Superior temporal gyrus (tissue), 1 donor: ENCODE measurements around the gene GPR37L1.
A peak's percentile ranks its signal among the peaks of the same experiment; 100 is the strongest.
"Not testable (repeated sequence)": the region's sequence is repeated elsewhere in the genome, so short reads cannot be mapped to it uniquely, and the experiment has no call there.

Experiments
- DNase-seq: peaks from one replicate; pipeline ENCODE4 v3.0.0-alpha.2; 2016; ENCODE audit errors: extremely low spot score

GPR37L1 gene

DNA sequence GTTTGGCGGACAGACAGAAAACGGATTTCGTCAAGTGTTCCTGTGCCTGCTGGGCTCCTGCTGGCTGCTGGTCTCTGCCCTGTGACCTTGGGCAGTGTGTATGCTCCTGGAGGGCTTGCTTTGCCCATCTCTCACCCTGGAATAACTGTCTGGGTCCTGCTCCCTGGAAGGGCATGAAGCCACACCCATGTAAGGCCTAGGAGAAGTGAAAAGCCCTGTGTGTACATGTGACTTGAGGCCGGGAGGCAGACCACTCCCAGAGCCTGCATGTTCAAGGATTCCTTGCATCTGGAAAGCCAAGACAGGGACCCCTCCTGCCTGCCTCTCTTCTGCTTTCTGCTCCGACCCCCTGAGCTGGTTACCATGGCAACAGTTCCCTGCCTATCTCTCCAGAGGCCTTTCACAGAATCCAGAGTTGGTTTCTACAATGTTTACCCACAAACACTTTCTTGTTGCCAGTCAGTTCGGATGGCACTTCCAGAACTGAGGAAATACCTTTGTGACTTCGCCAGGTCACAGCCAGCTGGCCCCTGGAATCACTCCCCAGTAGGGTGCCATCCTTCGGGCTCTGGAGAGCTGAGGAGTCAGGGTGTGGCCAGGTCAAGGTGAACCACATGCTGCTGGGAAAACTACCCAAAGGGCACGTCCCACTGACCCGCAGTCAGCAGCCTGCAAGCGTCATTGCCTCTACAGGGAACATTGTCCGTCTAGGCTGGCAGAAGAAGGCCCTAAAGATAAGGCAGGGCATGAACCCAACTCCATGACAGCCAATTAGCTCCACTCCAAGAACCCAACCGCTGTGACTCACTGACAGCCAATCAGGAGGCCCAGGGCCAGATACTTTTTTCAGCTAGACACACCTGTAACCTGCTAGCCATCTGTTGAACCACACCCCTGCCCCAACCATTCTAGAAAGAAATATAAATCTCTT lies 14.7 kb upstream of the GPR37L1 start:
- no peak for DNase-seq

DNA sequence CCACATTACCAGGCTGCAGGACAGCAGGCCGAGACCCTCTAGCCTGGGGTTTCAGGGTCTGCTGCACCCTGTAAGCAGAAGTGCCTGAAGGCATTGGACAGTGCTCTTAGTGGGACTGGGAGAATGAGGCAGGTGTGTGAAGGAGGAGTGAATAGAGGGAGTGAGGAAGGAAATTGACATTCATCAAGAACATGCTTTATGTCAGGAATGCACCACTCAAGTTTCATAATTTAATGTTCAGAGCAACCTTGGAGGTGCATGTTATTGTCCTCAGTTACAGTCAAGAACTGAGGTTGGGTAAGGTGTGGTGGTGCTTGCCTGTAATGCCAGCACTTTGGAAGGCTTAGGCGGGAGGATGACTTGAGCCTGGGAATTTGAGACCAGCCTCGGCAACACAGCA lies 11.7 kb upstream of the GPR37L1 start:
- no peak for DNase-seq

DNA sequence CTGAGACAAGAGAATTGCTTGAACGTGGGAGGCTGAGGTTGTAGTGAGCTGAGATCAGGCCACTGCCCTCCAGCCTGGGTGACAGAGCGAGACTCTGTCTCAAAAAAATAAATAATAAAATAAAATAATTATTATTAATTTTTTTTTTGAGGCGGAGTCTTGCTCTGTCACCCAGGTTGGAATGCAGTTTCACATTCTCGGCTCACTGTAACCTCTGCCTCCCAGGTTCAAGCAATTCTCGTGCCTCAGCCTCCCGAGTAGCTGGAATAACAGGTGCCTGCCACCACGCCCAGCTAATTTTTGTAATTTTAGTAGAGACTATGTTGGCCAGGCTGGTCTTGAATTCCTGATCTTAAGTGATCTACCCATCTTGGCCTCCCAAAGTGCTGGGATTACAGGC lies 11.1 kb upstream of the GPR37L1 start:
- not testable (repeated sequence) for DNase-seq

DNA sequence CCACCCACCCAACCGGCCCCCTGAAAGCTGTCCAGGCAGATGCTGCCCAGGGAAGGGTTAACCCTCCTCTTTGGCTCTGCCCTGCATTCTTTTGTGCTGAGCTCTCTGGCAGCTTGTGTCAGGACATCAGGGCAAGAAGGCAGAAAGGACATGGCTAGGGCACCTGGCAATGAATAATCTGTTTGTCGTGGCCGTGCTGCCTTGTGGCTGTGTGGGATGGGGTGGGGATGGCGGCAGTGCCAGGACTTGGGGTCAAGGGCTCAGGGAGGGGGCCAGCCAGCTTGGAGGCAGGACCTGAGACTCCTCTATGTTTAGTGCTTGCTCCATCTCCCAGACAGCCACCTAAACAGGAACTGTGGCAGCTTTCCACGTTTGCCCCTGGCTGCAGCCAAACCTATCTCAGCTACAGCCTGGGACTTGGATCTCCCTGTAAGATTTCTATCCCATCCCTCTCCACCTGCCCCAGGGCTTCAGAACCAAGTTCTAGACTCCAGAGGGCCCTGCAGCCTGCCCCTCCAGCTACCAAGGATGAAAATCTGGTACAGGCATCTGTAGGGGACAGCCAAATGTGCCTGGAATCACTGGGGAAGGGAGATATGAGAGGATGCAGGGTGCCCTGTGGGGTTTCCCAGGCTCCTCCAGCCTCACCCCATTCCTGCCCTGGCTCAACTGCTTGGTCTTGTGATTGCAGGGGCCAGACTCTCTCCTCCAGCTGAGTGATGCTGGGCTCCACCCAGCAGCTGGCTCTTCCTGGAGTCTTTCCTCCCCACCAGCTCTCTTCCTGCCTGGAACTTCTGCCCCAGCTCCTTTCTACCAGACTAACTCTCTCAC lies 9.6 kb upstream of the GPR37L1 start:
- no peak for DNase-seq

DNA sequence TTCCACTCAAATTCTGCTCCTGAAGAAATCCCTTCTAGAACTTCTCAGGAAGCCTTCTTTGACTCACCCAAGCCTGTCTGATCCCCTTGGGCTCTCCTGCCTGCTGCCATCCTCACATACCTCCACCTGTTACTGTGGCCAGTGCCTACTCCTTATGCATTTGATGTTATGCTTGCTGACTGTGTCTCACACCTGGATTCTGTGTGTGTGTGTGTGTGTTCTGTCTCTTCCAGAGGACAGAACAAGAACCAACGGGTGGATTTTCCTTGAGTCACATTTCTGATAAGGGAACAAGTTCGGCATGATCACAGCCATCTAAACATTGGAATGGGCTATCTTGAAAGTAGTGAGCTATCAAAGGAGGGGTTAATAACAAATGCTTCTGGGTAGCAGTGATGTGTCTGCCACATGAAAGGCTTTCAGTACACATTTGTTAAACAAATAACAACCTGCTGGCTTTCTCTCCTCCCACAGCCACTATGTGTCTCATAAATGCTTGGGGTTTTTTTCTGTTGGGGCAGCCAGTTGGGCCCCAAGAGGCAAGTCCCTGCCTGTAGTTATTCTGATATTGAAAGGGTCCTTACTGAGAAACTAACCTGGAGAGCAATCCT lies 8.9 kb upstream of the GPR37L1 start:
- no peak for DNase-seq

DNA sequence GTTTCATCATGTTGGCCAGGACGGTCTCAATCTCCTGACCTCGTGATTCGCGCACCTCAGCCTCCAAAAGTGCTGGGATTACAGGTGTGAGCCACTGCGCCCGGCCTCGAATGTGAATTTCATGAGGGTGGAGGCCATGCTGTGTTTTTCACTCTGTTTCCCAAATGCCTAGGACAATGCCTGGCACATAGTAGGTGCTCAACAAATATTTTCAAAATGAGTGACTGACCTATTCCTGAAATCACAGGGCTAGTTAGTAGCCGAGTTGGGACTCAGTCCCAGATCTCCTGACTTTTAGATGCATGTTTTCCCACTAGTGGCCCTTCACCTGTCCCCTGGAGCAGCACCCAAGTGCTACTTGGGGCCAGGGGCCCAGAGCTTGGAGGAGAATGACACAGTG lies 6.4 kb upstream of the GPR37L1 start:
- DNase-seq: no peak

DNA sequence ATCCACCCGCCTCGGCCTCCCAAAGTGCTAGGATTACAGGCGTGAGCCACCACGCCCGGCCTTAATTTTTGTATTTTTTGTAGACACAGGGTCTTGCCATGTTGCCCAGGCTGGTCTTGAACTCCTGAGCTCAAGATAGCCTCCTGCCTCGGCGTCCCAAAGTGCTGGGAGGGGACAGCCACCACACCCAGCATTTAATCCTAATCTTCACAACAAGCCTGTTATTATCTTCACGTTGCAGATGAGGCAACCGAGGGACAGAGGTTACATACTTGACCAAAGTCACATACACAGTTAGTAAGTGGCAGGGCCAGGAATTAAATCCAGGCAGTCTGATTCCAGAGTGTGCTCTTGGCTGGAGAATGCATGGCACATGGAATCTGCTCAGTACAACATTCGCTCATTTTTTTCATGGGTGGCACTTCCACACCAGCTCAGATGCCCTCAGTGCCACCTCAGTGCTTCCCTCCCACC lies 4.8 kb upstream of the GPR37L1 start:
- DNase-seq: no peak

DNA sequence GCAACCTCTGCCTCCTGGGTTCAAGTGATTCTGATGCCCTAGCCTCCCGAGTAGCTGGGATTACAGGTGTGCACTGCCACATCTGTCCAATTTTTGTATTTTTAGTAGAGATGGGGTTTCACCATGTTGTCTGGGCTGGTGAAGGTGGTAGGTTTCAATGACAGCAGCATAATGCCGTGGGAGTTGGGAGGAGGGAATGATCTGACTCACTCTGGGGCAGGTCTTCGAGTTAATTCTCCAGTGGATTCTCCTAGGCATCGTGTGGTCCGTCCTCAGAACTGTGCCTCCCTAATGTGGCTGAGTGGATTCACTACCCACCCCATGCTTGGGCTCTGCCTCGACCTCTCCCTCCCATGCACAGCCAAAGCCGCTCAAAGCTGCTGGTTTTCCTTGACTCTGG lies 1.7 kb upstream of the GPR37L1 start:
- DNase-seq: no peak

DNA sequence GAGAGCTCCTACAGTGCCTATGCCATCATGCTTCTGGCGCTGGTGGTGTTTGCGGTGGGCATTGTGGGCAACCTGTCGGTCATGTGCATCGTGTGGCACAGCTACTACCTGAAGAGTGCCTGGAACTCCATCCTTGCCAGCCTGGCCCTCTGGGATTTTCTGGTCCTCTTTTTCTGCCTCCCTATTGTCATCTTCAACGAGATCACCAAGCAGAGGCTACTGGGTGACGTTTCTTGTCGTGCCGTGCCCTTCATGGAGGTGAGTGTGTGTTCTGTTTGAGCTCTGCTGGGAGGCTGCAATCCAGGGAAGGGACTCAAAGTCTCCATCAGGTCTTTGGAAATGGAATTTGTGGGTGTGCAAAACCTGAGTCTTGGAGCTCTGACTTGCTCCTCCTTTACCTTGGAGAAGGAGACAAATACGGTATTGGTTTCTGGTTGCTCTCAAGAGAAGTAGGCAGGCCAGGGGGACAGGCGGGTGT lies 658 bp downstream of the GPR37L1 start:
- peak; percentile 57 for DNase-seq

DNA sequence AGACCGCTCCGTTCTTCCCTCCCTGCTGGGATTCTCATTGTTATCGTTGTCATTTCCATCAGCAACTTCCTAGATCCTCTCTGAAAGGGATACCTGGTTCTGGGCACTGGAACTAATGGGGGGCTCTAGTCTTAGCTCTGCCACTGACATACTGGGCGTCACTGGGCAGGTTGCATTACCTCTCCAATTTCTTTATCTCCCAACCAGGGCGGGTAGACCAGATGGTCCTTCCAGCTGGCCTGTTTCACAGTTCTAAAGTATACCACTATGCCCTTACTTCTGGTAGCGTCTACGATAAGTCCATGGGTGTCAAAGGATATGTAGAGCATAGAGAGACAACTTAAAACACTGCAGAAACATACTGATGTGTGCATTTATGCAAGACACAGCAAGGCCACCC lies 1.4 kb downstream of the GPR37L1 start:
- peak; percentile 61 for DNase-seq

DNA sequence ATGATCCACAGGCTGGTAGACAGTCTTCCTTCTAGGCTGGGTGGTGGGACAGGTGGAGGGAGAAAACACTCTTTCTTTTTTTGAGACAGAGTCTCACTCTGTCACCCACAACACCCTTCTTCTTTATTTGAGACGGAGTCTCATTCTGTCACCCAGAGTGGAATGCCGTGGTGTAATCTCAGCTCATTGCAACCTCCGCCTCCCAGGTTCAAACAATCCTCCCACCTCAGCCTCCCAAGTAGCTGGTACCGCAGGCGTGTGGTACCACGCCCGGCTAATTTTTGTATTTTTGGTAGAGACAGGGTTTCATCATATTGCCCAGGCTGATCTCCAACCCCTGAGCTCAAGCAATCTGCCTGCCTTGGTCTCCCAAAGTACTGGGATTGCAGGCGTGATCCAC lies 2.9 kb downstream of the GPR37L1 start:
- DNase-seq: no peak

DNA sequence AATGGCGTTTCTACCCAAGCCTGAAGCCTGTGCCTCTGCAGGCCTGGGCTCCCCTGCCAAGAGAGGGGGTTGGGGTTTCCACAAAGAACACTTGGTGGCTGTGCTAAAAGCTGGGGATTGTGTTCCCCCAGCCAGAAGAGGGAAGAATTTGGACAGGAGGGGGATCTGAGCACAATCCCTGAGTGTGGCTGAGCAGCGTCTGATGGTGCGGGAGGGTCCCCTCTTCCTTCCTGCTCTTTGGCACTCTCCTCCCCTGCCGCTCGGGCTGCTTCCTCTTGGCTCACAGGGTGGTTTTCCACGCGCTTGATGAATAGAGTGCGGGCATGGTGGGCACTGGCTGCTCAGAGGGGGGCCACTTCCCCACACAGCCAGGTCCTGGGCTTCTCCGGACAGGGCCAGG lies 3.7 kb downstream of the GPR37L1 start:
- DNase-seq: peak; percentile 80

DNA sequence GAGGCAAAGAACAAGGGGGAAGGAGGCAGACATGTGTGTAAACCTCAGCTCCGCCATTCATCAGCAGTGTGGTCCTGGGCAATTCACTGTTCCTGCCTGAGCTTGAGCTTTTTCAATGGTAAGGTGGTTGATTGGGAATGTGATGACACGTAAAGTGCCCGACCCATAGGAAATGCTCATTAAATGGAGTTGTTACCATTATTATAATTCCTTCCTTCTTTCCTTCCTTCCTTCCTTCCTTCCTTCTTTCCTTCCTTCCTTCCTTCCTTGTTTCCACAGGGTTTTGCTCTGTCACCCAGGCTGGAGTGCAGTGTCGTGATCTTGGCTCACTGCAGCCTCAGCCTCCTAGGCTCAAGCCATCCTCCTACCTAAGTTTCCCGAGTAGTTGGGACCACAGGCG lies 4.3 kb downstream of the GPR37L1 start:
- no peak for DNase-seq

DNA sequence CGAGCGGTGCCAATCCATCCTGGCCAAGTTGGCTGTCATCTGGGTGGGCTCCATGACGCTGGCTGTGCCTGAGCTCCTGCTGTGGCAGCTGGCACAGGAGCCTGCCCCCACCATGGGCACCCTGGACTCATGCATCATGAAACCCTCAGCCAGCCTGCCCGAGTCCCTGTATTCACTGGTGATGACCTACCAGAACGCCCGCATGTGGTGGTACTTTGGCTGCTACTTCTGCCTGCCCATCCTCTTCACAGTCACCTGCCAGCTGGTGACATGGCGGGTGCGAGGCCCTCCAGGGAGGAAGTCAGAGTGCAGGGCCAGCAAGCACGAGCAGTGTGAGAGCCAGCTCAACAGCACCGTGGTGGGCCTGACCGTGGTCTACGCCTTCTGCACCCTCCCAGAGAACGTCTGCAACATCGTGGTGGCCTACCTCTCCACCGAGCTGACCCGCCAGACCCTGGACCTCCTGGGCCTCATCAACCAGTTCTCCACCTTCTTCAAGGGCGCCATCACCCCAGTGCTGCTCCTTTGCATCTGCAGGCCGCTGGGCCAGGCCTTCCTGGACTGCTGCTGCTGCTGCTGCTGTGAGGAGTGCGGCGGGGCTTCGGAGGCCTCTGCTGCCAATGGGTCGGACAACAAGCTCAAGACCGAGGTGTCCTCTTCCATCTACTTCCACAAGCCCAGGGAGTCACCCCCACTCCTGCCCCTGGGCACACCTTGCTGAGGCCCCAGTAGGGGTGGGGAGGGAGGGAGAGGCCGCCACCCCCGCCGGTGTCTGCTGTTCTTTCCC lies 5.3 kb downstream of the GPR37L1 start:
- DNase-seq: no peak

DNA sequence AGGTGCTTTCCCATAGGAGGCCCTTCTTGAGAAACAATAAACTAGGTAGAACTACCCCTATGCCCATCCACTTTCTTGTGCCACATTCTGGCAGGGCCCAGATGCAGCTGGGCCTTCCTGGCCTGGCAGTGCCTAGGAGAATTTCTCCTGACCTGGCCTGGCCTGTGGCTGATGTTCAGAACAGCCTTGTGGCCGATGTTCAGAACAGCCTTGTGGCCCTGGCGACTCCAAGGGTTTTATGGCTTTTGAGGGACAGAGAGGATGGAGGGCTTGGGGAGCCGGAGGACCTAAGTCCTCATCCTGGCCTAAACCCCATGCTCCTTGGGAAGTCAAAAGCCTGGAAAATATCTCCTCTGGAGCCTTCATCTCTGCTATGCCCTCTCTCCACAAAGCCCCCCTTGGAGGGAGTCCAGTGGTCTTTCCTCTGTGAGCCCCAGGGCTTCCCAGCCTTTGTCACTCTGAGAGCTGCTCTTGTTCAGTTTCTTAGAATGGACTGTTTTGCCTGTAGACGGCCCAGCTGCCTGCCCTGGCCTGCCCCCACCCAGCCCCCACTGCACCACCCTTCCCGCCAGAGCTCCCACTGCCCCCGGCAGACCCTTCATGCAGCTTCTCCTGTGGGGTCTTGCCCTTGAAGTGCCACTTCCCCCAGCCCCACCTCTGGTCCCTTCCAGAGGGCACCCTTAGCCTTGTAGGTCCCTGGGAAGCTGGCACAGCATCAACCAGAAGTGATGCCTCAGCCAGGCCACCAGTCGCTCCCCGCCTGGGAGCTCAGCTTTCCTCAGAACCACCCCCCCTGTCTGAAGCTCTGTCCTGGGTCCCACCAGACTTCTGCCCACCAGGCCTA lies 7.0 kb downstream of the GPR37L1 start:
- DNase-seq: peak; percentile 77

DNA sequence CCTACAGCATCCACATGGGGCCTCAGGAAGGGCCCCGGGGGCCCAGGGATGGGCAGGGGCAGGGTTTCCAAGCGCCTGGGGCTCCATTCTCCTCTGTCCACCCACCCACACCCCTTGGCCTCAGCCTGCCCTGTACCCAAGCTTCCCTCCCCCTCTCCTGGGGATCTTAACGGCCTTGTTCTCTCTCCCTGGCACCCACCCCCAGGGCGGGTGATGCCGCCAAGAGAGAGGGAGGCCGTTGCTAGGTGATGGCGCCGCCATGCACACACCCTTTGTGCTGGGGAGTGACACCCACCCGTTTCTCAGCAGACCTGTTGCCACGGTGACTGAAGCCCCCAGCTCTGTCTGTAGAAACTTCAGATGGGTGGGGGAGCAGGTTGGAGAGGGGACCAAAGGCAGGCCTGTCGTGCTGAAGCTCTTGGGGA lies 7.6 kb downstream of the GPR37L1 start:
- peak; percentile 94 for DNase-seq

DNA sequence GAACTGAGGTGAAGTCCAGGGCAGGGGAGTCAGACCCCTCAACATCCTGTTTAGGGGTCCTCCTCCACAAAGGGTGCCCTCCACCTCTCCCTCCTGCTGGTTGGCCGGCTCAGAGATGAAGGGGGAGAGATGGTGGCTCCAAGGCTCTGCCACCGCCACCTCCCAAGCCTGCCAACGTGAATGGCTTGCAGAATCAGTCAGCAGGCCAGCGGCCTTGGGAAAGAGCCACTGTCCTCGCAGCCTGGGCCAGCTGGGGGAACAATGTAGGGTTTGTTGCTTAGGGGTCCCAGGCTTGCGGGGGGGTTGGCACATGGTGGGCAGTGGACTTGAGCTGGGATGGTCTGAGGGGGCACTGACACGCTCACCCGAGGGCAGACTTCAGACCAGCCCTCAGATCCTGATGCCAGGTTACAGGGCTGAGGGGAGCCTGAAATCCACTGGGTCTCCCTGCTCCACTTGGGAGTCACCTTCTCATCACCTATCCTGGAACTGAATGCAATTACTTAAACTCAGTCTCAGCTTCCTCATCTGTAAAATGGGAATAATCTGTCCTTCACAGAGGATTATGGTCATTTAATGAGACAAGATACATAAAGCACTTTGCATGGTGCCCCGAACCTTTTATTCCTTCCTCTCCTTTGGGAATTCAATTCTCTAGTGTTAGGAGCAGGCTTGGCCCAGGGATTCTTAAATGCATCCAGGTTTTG lies 8.3 kb downstream of the GPR37L1 start:
- peak; percentile 92 for DNase-seq

DNA sequence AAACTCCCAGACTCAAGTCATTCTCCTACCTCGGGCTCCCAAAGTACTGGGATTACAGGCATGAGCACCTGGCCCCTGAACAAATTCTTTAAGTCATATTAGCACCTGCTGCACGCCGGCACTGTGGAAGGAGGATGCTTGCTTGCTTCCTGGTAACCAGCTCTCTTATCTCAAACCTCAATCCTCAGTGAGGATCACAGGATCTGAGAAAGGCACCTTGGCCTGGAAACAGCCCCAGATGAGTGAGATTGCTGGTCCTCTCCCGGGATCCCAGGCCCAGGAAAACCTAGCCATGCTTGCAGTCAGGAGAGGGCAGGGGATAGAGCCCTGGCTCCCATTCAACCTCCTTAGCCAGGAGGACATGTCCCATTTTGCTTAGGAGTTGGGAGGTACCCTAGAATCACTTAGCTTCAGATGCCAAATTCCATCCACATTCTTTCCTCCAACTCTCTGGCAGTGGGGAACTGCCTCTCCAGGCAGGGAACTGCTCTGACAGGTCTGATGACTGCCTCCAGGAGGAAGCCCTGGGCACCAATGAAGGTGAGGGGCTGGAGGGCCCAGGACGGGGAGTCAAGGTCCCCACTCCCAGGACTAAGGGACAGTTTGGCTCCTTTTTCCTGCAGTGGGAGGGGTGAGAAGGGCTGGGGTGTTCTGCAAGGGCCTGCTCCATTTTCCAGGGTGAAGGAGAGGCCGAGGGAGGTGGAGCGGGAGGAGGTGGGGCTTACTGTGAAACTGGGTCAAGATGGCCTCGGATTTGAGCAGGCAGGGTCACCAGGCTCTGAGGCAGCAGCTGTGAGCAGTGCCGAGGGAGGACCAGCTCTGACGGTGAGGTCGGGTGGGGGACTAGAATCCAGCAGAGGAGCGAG lies 9.5 kb downstream of the GPR37L1 start:
- no peak for DNase-seq

DNA sequence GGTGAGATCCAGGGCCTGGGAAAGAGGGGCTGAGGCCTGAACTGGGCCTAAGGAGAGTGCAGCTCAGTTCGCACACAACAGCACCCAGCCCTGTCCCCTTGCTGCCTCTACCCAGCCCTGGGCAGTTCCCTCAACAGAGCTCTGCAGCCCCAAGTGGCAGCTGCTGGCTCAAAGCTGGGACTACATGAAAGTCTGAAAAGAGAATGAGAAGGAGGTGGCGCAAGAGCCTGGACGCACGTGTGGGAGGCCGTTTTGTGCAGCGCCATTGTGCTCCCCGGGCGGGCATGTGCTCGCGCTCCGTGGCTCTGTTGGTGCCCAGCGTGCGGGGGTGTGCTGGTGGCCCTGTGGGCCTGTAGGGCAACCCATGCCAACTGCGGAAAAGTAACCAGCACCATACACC lies 10.3 kb downstream of the GPR37L1 start:
- DNase-seq: peak; percentile 91
